Activated naive CD4-positive, alpha-beta T cell (primary cell): Measurements from ENCODE around the gene LRFN2.

Experiments used
- DNase-seq, 4 experiments: peaks; one replicate each; lab custom pipeline; 2025; lab: John Stamatoyannopoulos, UW

LRFN2 gene

DNA sequence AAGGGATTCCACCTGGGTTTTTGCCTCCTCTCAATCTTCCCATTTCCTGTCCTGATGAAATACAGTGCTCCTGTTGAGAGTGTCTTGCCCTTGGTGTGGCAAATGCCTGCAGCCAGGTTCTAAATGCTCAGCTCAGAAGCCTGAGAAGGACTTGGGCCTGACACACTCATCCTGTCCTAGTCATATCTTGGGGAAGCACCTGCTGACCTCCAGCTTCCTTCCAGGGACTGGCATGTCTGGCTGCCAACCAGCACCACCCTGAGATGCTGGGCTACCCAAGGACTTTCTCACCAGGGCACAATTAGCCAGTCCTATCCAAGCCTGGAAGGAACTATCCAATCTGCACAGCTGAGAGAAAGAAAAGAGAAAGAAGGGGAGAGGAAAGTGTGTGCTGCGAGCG lies 43.4 kb downstream of the LRFN2 start:
- no peak for DNase-seq

GRCh38 chr6:40543146-40543545 lies 44.0 kb downstream of the LRFN2 start:
- DNase-seq, result no peak

DNA sequence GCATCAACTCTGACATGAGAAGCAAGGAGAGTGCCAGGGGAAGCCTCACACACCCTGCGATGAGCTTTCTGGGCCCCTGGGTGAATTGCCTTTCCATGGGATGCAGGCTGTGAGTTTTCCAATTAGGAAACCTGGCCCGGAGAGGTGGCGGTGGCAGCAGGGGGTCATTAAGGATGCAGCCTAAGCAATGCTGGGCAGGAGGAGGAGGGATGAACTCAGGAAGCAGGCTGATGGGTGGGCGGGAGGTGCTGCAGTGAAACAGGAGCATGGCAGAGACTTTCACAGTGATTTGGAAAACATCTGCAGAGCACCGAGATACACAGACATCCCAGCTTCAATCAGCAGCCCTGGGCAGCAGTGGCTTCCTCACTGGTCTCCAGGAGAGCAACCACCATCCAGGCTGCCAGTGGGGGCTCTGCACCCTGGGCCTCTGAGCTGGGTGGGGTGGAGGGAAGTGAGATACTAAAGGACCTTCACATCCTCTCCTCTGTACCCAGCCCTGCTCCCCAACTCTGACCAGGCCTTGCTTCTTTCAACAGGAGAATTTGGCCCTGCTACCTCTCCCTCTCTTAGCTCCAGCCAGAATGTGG lies 44.9 kb downstream of the LRFN2 start:
- DNase-seq, result no peak

DNA sequence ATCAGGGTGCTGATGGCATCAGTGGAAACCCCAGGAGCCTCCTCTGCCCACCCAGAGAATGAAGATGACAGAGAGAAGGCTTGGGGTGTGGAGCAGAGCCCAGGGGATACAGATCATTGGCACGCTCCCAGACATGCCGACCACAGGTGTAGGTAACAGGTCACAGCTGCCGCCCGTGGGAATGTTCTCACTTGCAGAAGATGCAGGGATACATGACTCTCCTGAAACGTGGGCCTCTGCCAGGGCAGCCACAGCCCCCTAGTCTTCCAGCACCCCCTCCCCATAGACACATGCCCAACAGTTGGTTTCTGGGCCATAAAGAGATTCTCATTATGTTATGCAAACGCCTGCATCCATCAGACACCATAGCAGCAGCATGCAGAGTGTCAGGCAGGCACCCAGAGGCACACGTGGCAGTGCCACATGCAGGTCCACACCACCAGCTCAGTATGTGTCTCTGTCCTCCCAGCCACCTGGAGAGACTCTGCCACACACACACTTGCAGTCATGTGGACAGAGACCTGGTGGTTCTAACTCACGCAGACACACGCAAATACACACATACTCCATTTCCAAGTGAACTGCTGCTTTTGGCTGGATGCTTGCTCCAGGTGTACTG lies 45.5 kb downstream of the LRFN2 start:
- DNase-seq, result no peak

GRCh38 chr6:40540790-40541189 lies 46.4 kb downstream of the LRFN2 start:
- DNase-seq, result no peak

DNA sequence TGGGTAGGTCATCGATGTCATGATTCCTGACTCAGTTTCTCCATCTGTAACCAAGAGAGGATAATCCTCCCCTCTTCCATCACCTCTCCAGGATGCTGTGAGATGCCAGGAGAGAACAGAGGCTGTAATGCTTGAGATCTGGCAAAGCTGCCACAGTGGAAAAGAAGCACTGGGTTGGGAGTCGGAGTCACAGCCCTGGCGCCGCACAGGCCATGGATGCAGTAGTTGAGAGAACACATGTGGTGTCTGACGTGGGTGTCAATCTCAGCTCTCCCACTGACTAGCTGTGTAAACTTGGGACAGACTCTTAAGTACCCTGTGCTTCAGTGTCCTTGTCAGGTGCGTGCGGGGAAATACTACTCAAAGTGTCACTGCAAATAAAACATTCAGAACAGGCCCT lies 47.3 kb downstream of the LRFN2 start:
- no peak for DNase-seq

GRCh38 chr6:40538556-40538955 lies 48.6 kb downstream of the LRFN2 start:
- no peak for DNase-seq

DNA sequence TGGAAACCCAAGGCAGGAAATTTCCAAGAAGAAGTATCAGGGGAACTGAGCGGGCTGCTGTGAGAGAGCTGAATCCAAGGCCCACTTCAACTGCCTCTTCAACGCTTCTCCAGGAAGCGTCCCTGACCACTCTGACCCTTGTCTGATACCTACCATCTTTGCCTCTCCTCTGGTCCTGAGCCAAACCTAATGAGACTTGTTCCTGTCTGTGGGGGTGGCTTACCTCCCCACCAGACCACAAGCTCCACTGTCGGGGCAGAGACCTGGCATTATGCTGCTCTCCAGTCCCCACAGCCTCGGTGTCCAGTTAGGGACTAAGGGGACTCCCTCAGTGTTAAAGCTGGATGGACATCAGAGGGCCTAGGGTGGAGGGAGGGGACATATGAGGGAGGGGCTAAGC lies 49.7 kb downstream of the LRFN2 start:
- DNase-seq, result no peak

DNA sequence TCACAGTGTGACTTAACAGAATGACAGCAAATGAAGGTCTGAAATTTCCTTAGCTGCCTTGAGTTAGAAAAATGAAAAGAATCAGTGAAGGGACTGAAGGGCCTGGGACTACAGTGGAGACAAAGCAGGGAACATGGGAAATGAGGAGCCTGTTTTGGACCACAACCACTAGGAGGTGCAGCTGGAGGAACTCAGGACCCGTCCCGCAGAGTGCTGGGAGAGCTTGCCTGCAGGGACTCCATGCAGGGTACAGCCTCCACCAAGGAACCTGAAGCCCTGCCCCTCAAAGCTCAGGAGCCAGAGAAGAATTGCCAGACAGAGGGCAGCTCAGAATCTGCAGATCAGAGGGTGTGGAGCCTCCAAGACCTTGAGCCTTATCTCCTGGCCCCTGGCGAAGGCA lies 50.7 kb downstream of the LRFN2 start:
- DNase-seq, result no peak

GRCh38 chr6:40535819-40536380 lies 51.3 kb downstream of the LRFN2 start:
- no peak for DNase-seq

DNA sequence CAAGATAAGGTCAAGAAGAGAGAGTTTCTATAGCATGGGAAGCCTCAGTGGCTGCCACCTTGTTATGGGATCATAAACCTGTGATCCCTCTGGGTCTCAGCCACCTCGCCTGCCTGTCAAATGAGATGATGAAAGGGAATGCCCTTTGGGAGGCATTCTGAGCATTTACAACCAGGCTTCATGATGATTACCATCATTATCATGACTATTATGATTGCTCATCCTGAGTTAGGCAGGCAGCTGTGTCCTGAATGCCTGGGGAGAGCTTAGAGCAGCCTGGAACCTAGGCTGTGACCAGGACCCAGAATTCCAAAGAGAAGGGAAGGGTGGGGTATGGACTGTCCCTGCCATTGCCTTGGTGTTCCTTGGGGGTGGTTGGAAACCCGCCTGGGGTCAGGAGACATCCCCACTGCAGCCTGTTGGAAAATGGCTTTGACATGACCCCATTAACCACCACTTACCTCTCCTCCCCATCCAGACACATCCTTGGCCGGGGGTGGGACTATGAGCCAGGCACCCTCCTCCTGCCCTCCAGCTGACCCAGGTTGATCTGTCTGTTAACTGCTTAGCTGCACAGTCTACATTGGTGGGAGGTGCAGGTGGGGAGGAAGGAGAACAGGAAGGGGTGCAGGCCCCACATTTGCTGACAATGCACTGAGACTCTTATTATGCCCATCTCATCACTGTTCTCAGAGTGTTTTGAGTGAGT lies 51.9 kb downstream of the LRFN2 start:
- DNase-seq, result no peak

GRCh38 chr6:40532349-40533000 lies 54.7 kb downstream of the LRFN2 start:
- DNase-seq, result no peak

GRCh38 chr6:40529919-40530318 lies 57.2 kb downstream of the LRFN2 start:
- no peak for DNase-seq

DNA sequence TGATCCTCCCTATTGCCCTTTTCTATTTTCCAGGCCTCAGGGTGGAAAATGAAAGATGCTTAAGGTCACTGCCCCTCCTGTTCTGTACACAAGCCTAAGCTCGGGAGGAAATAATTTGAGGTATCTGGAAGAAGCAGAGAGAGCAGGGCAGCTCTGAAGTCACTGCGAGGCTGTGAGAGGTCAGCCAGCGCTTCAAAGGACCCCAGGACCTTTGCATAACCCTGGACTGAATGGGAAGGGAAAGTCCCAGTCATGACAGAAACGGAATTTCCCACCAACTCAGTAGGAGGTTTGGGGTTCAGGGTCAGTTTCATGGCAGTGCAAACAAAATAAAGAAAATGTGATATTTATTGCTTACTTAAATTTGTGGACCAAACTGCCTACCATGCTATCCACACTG lies 58.1 kb downstream of the LRFN2 start:
- DNase-seq, result no peak

- DNase-seq, result no peak
These were observed 59.1 kb downstream of the LRFN2 start for GRCh38 chr6:40528051-40528450.

GRCh38 chr6:40526036-40526435 lies 61.1 kb downstream of the LRFN2 start:
- no peak for DNase-seq

DNA sequence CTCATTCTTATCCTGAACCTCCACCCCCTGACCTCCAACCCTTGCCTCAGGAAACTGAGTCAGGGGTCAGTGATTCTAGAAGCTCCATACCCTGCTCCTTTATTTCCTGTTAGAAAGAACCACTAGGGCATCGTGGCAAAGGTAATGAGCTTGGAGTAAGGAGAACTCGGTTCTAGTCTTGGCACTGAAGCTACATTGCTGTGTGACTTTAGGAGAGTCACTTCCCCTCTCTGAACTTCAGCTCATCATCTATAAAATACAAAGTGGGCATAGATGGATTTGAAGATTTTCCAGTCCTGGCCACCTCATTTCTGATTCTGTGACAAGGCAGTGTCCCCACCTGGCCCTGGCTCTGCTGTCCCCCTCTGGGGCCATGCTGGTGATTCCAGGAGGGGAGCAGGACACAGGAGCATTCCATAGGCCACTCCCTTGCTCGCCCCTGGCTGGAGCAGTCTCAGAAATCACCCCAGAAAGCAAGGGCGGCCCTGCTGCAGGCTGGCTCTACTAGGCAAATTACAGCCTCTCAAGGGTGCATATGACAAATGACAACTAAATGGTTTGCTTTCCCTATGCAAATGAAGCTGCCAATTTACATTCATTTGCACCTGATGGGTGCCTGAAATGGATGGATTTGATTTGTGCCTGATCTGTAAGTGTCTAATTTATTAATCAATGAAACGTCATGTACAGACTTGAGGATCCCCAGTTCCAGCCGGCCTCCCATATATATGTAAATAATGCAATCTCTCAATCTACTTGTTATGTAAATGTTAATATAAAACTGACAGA lies 62.2 kb downstream of the LRFN2 start:
- DNase-seq, result no peak

DNA sequence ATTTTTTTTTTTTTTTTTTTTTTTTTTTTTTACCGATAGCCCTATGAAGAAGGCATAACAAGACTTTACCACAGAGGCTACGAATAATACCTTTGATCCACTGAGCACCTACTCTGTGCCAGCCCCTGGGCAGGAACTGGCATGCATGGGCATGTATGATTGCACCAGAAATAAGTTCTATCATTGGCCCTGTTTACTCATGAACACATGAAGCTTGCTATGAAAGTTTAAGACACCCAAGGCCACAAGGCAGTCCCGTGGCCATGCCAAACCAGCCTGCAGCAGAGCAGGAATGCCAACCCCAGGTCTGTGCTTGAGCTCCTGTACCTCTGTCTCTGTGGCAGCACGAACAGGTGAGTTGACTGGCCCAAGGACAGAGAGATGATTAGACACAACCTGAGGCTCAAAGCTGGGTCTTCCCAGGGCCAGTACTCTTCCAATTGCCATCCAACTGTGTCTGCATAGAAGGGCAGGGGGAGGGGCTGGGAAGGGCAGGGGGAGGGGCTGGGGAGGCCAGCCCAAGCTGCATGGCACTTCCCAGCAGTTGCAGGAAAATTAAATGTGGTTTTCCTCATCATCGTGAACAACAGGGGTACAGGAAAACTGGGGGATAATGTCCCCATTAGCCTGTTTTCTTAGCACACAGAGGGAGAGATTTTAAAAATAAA lies 63.5 kb downstream of the LRFN2 start:
- no peak for DNase-seq

DNA sequence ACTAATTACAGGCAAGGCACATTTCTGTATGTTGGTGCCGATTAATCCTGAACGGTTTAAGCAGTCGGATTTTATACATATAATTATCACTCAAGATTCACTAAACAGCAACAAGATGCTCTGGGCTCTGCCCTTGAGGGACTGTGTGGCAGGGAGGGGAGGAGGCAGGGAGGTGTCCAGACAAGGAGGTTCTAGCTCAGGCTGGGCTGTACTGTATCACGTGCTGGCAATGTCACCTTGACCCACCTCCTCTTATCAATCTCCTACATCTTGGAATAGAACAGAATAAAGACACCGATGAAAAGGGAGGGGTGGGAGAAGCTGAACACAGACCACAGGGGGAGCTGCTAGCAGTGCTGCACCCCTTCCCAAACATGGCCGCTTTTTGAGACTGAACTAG lies 65.7 kb downstream of the LRFN2 start:
- no peak for DNase-seq

- DNase-seq, result no peak
These were observed 66.5 kb downstream of the LRFN2 start for GRCh38 chr6:40520678-40521077.

GRCh38 chr6:40520084-40520483 lies 67.1 kb downstream of the LRFN2 start:
- no peak for DNase-seq
